Hepatocyte (in vitro differentiated cells): Measurements from ENCODE around the gene MFSD11. TPM values are rescaled to one million over a fixed set of nuclear protein-coding genes. Genes with fewer than 3 reads are reported as not detected.
"Not testable (repeated sequence)": the region's sequence is repeated elsewhere in the genome, so short reads cannot be mapped to it uniquely, and the experiment has no call there.

Source experiments
- DNase-seq: peaks from one replicate; pipeline ENCODE4 v3.0.0-alpha.2; 2016; ENCODE audit warnings: low spot score
- H2AFZ ChIP-seq: fragments of 200-600 bp; sonication (generic); 2 replicates; pipeline ENCODE4 v1.6.0; 2016; ENCODE audit warnings: antibody characterized with exemption, mild to moderate bottlenecking
- H3K27ac ChIP-seq: fragments of 200-600 bp; sonication (generic); 2 replicates; pipeline ENCODE4 v1.5.1; 2016; ENCODE audit warnings: mild to moderate bottlenecking
- H3K27me3 ChIP-seq: fragments of 200-600 bp; sonication (generic); 2 replicates; pipeline ENCODE4 v1.6.1; 2016
- H3K36me3 ChIP-seq: fragments of 200-600 bp; sonication (generic); replicated peaks from 2 replicates; pipeline ENCODE4 v1.5.1; 2016; ENCODE audit warnings: low read depth; ENCODE audit not compliant: insufficient read depth
- H3K4me1 ChIP-seq: fragments of 200-600 bp; sonication (generic); 2 replicates; pipeline ENCODE4 v1.5.1; 2016; ENCODE audit warnings: mild to moderate bottlenecking, moderate library complexity; ENCODE audit not compliant: insufficient read depth
- H3K4me2 ChIP-seq: fragments of 200-600 bp; sonication (generic); 2 replicates; pipeline ENCODE4 v1.6.0; 2016
- H3K4me3 ChIP-seq: fragments of 200-600 bp; sonication (generic); 2 replicates; pipeline ENCODE4 v1.5.1; 2016; ENCODE audit warnings: mild to moderate bottlenecking
- H3K79me2 ChIP-seq: fragments of 200-600 bp; sonication (generic); 2 replicates; pipeline ENCODE4 v1.6.0; 2017; ENCODE audit warnings: mild to moderate bottlenecking
- H3K9me2 ChIP-seq: fragments of 200-600 bp; sonication (generic); replicated peaks from 2 replicates; pipeline ENCODE4 v1.6.0; 2017; ENCODE audit warnings: mild to moderate bottlenecking; ENCODE audit not compliant: insufficient read depth
- H3K9me3 ChIP-seq: fragments of 200-600 bp; sonication (generic); 2 replicates; pipeline ENCODE4 v1.5.1; 2016; ENCODE audit warnings: low read depth, mild to moderate bottlenecking
- H4K20me1 ChIP-seq: fragments of 200-600 bp; sonication (generic); 2 replicates; pipeline ENCODE4 v1.6.0; 2016; ENCODE audit warnings: mild to moderate bottlenecking; ENCODE audit not compliant: insufficient read depth, poor library complexity, severe bottlenecking
- EZH2 ChIP-seq: fragments of 200-600 bp; sonication (generic); IDR thresholded peaks from 2 replicates; pipeline ENCODE4 v1.6.1; 2016; ENCODE audit warnings: antibody characterized with exemption, mild to moderate bottlenecking, borderline replicate concordance
- EZH2phosphoT487 ChIP-seq: fragments of 200-600 bp; sonication (generic); IDR thresholded peaks from one replicate; pipeline ENCODE4 v1.6.1; 2018; ENCODE audit warnings: antibody characterized with exemption, mild to moderate bottlenecking, low read depth, moderate library complexity; ENCODE audit not compliant: unreplicated experiment, severe bottlenecking
- WGBS: methylation state at CpG from one replicate; pipeline ENCODE4 v1.1.6; 2016; ENCODE audit warnings: low lambda C conversion rate; ENCODE audit errors: missing lambda C conversion rate; 5-methylcytosine and 5-hydroxymethylcytosine counted together
- polyA plus RNA-seq: library from polyadenylated mRNA; unstranded; fragments of >200 nt; fragmentation: Nextera tagmentation; extraction: Ambion mirVana; gene quantifications from 2 replicates; pipeline ENCODE4 v1.2.1, GENCODE V29; 2016
- total RNA-seq: library from RNA; depleted of rRNA; stranded (reverse); fragments of >200 nt; gene quantifications from 2 replicates; pipeline ENCODE4 v1.2.3, GENCODE V29; 2014
- TF ChIP-seq, protein P1 (sequence below): fragments of 200-600 bp; sonication (generic); IDR thresholded peaks from 2 replicates; pipeline ENCODE4 v1.5.1; 2016; ENCODE audit warnings: antibody characterized with exemption, mild to moderate bottlenecking; ENCODE audit not compliant: poor library complexity

The MFSD11 gene
- total and polyA plus RNA-seq, 2 experiments from 2014 or later = 43.5 to 66.6 TPM

DNA sequence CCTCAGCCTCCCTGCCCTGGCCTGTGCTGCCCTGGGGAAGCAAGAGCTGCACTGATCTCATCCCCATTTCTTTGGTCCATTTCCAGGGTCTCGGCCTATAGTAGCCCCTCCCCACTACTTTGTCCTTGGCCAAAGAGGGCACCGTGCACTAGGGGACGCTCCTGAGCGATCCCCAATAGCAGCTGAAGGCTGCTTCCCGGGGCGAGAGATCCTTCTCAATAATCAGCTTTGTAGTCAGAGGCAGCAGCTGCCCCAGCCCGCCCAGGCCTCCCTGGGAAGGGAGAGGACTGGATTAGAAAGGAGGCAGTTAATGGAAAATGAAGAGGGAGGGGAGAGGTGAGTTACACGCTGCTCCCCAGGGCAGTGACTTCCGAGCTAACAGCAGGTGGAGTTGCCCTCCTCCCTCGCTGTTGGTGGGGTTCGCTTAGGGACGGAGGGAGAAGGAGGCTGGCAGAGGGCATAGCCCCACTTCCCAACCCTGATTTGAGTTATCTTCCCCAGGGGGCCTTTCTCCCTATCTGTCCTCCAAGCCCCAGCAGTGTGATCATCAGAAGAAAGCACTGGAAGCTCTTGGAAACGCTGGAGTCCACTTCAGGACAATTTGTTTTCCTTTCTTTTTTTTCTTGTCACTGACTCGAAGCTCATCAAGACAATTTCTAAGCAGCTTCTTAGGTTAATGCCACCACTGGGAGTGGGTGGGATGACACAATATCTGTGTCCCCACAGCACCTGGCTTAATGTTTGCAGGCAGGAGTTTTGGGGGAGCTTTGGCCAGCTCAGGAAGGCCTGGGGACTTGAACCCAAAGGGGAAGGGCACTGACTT, 29.7 kb upstream of the MFSD11 start:
- Histone ChIP-seq H3K4me2 (peak overlapping the region; percentile 97), H3K4me3 (no peak overlapping the region)

DNA sequence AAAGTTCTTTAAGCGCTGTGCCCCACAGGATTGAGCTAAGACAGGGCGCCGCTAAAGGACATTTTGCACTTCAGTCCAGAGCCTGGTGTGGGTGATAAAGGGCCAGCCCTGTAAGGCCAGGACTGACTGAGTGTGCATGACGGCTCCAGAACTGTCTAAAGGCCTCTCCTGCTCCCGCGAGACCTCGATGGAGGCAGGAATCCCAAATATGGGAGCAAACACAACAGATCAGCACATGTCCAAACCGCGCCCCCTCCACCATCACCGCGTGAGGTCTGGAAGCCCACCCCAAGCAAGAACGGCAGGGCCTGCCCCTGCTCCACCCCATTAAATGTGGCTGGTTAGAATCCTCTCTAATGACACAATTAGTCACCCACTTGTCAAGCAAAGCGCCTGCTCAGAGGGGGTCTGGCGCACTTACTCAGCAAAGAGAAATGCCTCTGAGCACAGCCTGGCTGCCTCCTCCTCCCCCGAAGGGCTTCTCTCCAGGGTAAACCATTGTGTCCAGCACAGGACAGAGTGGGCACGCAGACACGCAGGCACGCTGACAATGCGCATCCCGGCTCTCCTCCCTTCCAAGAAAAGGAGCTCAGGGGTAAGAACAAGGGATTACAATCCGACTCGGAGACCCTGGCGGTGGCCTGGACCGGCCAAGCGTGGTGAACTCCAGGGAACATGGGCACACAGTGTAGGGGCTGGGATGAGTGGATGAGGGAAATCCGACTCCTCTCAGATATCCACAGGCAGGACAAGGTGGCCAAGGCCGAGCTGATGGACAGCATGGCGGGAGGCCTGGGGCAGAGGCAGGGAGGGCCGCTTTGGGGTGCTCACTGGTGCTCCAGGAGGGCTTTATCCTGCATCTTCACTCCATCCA, 28.6 kb upstream of the MFSD11 start:
- no peaks in the 10 kb centered on the region for H3K9me3 ChIP-seq
- H3K4me3 ChIP-seq = peak overlapping the region; percentile 40
- peaks cover 8% of the 10 kb centered on the region for H4K20me1 ChIP-seq

More for the DNA sequence above, 29.7 kb upstream of the MFSD11 start:
- H3K9me2 ChIP-seq = no peaks in the 10 kb centered on the region
- peaks cover 34% of the 10 kb centered on the region for H3K4me1 ChIP-seq
- no peak overlapping the region for H2AFZ ChIP-seq
- no peaks in the 10 kb centered on the region for H3K36me3 ChIP-seq
- DNase-seq = no peak
- peaks cover 54% of the 10 kb centered on the region for H3K79me2 ChIP-seq
- TF ChIP-seq, protein P1, sequence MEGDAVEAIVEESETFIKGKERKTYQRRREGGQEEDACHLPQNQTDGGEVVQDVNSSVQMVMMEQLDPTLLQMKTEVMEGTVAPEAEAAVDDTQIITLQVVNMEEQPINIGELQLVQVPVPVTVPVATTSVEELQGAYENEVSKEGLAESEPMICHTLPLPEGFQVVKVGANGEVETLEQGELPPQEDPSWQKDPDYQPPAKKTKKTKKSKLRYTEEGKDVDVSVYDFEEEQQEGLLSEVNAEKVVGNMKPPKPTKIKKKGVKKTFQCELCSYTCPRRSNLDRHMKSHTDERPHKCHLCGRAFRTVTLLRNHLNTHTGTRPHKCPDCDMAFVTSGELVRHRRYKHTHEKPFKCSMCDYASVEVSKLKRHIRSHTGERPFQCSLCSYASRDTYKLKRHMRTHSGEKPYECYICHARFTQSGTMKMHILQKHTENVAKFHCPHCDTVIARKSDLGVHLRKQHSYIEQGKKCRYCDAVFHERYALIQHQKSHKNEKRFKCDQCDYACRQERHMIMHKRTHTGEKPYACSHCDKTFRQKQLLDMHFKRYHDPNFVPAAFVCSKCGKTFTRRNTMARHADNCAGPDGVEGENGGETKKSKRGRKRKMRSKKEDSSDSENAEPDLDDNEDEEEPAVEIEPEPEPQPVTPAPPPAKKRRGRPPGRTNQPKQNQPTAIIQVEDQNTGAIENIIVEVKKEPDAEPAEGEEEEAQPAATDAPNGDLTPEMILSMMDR = no peak
- TF ChIP-seq EZH2phosphoT487 (no peak), EZH2 (no peak)
- no peaks in the 10 kb centered on the region for H3K27me3 ChIP-seq
- no peaks in the 10 kb centered on the region for H3K9me3 ChIP-seq
- WGBS = 63% methylated on average over 14 of the region's 14 CpGs
- H3K27ac ChIP-seq = peak overlapping the region; percentile 95
- peaks cover 8% of the 10 kb centered on the region for H4K20me1 ChIP-seq

DNA sequence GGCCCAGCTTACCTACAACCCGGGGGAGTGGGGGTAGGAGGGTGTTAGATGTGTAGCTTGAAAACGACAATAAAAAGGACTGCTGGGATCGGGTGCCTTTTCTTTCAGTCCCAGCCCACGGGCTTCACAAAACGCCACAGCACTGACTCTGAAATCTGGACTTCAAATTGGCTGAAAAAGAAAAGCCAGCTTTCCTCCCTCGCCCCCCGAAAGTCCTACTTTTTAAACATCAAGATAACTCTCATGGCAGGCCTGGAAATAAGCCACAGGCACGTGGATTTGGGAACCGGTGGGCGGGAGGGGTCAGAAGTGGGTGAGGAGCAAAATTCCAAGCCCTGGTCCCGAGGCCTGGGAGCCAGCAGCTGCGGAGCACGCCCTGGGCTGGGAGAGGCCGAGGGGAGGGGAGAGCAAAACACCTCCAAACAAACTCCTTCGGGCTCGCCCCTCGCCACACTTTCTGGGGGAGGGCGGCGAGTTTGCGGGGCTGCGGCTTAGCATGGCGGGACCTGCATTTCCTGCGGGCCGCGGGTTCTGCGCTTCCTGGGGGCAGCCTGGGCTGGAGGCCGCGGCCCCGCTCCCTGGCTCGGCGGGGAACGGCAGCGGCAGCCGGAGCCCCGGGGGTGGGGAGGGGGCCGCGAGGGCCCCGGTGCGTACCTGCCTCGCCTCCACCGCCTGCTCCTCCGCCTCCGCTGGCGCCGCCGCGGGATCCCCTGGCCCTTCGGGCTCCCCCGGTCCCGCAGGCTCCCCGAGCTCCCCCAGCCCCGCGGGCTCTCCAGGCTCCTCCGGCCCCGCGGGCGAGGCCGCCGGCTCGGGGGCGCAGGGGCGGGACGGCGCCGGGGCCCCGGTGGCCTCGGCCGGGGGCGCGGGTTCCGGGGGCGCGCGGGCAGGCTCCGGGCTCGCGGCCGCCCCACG, 27.7 kb upstream of the MFSD11 start:
- peak overlapping the region; percentile 97 for H3K4me2 ChIP-seq
- 5% methylated on average over 17 of the region's 79 CpGs for WGBS
- not testable (repeated sequence) for H3K9me3 ChIP-seq, H4K20me1 ChIP-seq, H3K36me3 ChIP-seq, H3K9me2 ChIP-seq, H3K27me3 ChIP-seq
- peak overlapping the region; percentile 40 for H3K4me3 ChIP-seq
- peaks cover 43% of the 10 kb centered on the region for H3K79me2 ChIP-seq
- peak; percentile 39 for DNase-seq
- H2AFZ ChIP-seq = peak overlapping the region; percentile 60
- H3K4me1 ChIP-seq = peaks cover 34% of the 10 kb centered on the region
- peak overlapping the region; percentile 95 for H3K27ac ChIP-seq

More for the DNA sequence above, 28.6 kb upstream of the MFSD11 start:
- Histone ChIP-seq H3K4me2 (peak overlapping the region; percentile 97), H3K79me2 (peaks cover 49% of the 10 kb centered on the region), H2AFZ (peak overlapping the region; percentile 60), H3K36me3 (no peaks in the 10 kb centered on the region), H3K4me1 (peaks cover 34% of the 10 kb centered on the region), H3K9me2 (no peaks in the 10 kb centered on the region), H3K27me3 (no peaks in the 10 kb centered on the region), H3K27ac (peak overlapping the region; percentile 95)
- TF ChIP-seq, protein P1 = no peak
- no peak for TF ChIP-seq EZH2phosphoT487
- no peak for TF ChIP-seq EZH2
- WGBS = 33% methylated on average over 29 of the region's 29 CpGs
- peak; percentile 84 for DNase-seq
